ENCODE data around the gene OXCT1.
A peak's percentile ranks its signal among the peaks of the same experiment; 100 is the strongest.

The OXCT1 gene

DNA sequence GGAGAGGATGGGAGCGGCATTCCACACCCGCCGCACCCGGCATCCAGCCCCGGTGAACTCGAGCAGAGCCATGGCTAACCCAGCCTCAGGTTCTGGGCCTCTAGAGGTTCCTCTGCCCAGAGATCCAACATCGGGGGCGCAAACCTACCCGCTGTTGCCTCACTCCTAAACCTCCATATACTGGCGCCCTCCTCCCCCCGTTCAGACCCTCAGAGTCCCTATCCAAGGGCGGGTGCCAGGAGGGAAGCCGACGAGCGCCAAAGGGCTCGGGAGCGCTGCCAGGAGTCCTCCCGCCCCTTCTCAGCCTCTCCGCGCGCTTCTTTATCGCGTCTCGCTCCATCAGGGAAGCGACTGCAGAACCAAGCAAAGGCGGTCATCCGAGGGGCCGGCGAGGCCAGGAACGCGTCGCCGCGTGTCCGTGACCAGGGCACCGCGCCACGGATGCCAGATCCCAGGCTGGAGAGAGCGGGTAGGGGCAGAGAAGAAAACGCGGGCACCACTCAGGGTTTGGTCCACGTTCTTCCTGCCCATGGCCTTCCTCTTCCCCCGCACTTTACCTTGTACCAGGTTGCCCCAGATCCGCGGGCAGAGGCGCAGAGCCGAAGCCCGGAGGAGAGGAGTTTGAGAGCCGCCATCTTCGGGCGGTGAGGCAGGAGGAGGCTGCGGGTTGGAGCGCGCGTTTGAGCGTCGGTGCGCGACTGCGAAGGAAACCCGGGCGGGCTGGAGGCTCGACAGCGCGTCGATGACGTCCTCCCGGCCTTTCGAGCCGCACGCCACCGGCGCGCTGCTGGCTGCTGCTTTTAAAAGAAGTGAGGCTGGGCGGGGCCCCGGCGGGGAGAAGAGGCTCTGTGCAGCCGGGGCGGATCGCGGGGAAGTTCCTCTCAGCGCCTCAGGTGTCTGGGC lies at the start of gene OXCT1:
Gene OXCT1 (minus strand): TSS at position 702 of the 903 bp plus-strand sequence. CDS start 67 bp downstream, at position 635.
- peak; percentile 84 to 87 for DNase-seq

DNA sequence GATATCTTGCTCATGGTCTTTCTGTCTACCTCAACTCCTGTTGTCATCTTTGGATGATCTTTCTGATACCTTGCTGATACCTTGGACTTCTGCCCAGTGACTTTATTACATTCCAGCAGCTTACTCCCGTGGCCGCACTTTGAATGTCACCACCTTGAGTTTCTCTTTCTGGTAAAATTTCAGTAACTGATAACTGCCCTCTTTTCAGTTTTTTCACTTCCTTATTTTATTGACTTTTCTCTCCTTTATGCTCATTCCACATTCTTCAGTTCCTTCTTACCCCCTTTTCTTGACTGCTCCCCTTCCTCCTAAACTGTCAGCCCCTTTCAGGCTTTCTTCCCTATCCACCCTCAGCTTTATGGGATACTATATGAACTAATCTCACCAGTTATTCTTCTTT lies 47.9 kb upstream of the OXCT1 start:
- DNase-seq, result no peak

DNA sequence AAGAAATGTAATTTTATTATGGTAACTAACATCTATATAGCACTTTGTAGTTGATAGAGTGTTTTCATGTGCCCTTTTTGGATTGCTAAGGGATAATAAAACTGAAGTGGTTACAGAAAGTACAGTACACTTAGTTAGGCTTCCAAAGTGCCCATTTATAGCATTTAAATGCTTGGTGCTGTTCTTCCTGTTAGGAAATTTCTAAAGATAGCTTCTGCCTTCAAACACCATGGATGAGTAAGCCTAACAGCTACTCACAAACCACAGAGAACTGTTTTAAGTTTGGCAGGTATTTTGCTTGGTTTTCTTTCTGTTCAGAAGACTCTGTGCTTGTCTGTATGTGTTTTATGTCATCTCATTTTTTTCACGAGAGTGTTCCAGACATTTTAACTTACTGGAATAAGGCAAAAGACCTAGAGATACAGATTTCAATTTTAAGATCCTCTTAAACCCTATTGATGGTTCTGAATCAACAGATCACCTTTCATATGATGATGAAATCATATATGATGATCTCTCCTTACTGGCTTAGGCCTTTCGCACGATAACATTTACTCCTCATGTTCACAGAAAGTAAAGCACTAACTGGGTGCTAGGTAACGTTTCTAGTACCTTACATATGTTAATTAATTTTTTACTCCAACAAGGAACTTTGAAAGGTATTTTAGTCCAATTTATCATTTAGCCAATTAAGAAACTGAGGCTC lies 38.3 kb upstream of the OXCT1 start:
- no peak for DNase-seq

DNA sequence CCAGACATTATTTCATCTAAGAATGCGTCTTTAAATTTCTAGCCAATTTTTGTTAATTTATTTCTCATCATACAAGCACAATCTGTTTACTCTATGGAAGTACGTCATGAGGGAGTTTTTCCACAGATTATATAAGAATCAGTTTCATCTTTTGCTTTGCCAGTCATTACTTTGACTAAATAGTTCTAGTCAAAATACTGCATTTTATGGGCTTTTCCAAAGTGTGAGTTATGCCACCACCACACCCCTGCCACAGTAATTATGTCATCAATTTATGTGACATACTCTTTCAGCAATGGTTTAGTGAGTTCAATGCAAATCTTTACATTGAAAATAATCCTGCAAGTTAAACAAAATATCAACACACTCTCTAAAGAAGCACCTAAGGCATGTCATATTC lies 35.9 kb upstream of the OXCT1 start:
- DNase-seq, result no peak

DNA sequence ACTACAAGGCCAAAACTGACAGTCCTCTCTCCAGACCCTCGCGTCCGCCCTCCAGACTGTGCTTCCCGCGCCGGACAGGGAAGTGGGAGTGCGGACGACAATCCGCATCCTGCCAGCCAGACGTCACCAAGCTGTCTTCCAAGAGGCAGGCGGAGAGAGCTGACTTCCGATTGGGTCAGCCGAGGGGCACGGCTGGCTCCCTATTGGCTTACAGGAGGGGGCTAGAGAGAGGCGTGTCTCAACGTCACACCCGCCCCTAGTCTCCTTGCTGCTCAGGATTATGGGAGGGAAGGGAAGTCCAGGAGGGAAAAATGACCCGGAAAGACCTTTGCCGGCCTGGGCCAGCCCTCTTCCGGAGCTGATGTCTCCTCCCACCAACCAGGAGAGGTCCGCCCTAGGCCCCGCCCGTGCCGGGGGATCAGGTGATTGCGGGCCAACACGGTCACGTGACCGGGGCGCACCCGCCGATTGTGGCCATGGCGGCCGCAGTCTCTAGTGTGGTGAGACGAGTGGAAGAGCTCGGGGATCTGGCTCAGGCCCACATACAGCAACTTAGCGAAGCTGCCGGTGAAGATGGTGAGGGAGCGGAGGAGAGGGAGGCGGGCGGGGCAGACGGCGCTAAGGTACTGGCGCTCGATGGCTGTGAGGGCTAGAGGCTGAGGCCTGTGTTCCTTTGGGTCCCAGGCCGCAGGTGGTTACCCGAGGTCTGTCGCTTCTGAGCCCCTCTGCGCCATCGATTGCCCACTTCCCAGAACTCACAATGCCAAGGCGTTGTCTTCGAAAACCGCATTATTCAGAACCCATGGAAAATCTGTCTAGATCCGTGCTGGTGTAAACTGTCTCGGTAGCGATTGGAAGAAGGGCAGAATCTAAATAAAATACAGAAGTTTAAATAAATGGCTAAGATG lies 33.9 kb upstream of the OXCT1 start, which contains the start of gene RIMOC1:
Gene RIMOC1 (plus strand): TSS at position 453 of the 908 bp plus-strand sequence. CDS start 24 bp downstream, at position 477.
- peak; percentile 100 for DNase-seq

DNA sequence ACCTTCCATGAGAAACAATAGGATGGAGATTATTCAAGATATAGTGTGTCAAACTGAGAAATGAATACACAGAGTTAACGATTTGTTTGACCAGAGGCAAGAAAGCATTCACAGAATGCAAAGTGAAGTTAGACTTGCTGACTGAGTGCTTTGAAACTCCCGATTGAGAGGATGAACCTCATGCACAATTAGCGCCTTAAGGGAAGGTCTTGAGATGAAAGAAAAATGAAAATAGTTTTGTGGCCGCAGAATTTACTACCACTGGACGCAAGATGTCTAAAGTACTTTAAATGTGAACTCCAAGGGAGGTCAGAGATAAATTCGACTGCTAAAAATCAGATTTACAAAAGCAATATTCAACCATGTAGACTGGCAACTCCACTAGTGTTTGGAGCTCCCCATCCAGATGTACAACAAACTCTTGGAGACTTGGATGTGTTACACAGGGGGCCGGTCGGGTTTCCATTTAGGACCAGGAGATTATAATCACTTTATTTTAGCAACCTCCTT lies 33.2 kb upstream of the OXCT1 start:
- no peak for DNase-seq

DNA sequence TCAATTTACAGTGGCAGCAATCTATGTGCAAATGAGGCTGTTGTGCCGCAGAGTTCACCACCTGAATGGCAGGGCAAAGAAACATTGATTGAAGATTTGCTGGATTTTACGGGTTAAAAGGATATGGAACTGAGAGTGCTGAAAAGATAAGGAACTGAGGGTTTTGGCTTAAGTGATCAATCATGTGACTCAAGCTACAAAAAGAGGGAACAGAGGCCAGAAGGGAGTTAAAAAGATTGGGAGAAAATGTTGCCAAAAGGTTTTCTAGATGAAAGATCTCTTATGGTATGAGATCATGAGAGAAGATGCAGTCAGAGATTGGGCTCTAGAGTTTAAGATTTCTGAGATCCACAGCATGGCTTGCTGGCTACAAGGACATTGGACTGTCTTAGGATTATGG lies 26.0 kb upstream of the OXCT1 start:
- DNase-seq, result no peak

DNA sequence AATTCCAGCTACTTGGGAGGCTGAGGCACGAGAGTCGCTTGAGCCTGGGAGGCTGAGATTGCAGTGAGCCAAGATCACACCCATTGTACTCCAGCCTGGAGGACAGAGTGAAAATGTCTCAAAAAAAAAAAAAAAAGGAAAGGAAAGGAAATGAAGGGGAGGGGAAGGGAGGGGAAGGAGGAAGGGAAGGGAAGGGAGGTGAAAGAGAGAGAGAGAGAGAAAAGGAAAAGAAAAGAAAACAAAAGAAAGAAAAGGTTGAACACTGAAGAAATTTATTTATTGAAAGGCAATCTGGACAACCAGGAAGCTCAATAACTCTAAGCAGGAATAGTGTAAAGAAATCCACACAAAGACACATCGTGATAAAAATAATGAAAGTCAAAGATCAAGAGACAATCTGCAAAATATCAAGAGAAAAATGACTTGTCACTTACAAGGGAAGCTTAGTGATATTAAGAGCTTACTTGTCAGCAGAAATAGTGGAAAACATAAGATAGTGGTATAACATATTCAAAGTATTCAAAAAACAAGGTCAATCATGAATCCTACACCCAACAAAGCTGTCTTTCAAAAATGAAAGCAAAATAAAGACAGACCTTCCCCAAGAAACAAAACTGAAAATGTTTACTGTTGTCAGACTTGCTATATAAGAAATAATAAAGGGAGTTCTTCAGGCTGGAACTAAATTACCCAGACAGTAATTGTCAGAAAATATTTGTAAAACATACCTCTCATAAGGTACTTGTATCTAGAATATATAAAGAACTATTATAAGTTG lies 23.0 kb upstream of the OXCT1 start:
- no peak for DNase-seq

DNA sequence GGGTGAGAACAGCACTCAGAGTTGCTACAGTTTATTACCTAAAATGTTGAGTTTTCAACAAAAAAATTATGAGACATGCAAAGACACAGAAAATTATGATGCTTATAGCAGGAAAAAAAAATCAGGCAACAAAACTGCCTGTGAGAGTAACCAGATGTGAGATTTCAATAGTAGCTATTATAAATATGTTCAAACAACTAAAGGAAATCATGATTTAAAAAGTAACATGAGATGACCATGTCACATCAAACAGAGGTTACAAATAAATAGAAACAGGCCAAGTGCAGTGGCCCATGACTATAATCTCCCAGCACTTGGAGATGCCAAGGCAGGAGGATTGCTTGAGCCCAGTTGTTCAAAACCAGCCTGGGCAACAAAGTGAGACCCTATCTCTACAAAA lies 21.8 kb upstream of the OXCT1 start:
- DNase-seq, result no peak

DNA sequence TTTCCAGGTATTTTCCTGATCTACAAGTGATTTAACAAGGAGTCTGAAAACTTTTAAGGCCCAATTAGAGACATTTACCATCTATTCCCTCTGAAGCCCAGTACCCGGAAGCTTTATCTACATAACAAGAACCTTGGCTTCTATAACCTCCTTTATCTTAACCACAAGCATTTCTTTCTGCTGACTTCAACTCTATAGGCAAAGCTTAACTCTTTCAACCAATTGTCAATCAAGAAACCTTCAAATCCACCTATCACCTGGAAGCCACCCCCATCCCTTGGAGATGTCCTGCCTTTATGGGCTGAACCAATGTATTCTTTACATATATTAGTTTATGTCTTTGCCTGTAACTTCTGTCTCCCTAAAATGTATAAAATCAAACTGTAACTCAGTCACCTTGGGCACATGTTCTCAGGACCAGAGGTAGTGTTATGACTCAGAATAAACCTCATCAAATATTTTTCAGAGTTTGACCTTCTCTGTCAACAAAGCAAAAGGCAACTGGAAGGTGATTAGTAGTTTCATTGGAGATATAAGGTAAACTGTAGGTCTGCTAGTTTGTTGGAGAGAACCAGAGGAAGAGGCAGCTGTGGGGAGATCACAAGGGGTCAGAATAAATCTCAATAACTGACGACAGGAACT lies 21.0 kb upstream of the OXCT1 start:
- no peak for DNase-seq

DNA sequence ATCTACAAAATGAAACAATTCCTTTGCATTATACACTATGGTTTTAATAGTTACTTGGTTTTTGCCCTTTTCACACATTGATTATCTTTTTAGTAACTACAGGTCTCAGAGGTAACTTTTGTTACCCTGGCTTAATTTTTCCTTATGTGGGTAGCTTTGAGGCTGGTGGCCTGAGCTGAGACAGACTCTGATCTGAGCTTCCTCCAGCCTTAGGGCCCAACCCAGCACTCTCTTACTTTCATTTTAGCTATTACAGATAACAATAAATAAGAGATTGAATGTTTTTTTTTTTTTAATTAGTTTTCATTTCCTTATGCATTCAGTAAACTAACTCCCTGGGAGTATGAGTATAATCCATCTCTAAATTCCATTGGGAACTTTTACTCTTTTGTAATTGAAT lies 15.1 kb upstream of the OXCT1 start:
- no peak for DNase-seq

DNA sequence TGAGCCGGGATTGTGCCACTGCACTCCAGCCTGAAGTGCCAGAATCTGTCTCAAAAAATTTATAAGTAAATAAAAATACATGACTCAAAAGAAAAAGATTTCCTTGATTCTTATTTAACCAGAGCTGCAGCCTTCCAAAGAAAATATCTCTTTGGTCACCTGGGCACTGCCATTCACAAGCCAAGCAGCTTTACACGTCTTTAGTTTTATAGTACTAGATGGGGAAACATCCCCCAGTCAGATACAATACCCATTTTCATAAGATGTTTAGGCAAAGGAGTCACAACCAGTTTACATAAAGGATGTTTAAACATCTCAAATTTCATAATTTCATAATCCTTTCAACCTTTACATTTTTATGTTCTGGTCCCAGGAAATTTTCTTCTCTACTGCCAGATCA lies 13.7 kb upstream of the OXCT1 start:
- no peak for DNase-seq

DNA sequence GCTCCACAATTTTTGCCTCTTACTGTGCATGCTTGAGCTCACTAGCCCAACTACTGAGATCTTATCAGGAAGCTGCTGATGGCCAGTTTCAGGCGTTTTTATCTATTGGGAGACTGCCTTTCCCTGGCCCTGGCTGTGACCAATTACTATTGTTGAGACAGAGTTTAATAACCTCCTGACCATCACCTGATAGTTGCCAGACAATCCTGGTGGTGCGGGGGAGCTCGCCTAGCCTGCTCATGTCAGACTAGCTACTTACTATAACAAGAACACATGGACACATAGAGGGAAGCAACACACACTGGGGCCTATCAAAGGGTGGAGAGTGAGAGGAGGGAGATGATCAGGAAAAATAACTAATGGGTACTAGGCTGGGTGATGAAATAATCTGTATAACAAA lies 13.0 kb upstream of the OXCT1 start:
- DNase-seq, result no peak

DNA sequence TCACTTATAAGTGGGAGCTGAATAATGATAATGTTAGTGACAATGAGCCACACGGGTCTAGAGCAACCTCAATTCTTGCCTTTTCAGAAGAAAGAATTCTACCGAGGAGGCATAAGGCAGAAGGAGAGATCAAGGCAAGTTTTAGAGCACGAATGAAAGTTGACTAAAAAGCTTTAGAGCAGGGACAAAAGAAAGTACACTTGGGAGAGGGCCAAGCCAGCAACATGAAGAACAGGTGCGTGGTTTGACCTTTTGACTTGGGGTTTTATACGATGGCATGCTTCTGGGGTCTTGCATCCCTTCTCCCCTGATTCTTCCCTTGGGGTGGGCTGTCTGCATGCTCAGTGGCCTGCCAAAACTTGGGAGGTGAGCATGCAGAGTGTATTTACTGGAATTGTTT lies 12.5 kb upstream of the OXCT1 start:
- no peak for DNase-seq

DNA sequence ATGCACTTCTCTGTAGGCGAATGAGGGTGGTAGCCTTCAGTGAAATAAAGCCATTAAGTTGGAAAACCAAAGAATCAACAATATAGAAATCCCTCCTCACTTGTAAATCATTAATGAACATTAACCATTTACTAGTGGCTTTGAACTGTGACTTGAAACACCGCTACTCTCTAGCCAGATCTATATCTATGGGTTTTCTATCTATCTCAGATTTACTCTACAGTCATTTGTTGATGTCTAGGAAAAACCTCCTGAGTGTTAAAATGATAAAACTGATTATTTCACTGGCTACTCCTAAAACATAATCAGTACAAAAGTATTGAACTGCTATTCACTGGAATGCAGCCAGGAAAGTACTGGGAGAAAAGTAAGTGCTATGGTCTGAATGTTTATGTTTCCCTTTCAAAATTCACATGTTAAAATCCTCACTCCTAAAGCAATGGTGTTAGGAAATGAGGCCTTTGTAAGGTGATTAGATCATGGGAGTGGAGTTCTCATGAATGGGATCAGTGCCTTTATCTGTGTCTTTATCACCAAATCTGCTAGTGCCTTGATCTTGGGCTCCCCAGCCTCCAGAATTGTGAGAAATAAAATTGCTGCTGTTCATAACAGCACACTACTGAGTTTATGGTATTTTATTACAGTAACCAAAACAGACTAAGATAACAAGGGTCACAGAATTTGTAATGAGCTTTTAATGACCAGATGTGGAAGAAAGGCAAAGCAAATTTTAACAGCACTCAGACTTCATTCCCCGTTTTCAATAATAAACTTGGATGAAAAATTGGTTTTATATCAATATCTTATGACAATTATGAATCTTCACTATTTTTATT lies 8.6 kb upstream of the OXCT1 start:
- no peak for DNase-seq

DNA sequence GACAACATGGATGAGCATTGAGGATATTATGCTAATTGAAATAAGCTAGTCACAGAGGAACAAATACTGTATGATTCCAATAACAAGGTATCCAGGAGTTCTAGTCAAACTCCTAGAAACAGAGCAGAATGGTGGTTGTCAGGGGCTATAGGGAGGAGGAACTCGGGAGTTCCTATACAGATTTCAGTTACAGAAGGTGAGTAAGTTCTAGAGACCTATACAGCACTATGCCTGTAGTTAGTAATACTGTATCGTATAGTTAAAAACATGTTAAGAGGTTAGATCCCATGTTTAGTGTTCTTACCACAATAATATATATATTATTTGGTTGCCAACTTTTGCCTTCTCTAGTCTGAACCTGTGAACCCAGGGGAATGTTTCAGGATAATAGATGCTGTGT lies 7.9 kb upstream of the OXCT1 start:
- no peak for DNase-seq

DNA sequence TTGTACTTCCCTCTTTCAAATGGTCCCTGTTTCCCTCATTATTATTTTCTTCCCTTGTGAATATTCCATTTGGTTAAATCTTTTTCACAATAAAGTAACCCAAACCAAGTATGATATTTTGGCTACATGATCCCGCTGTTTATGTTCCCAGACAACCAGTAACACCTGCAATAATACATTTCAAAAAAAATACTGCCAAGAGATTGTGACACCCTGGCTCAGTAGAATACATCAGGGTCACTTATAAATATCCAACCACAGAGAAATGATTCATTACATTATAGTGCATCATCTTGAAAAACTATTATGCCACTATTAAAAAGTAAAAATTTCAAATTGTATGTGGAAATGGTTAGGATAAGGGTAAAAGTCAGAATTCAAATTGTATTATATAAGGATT lies 7.2 kb upstream of the OXCT1 start:
- no peak for DNase-seq

DNA sequence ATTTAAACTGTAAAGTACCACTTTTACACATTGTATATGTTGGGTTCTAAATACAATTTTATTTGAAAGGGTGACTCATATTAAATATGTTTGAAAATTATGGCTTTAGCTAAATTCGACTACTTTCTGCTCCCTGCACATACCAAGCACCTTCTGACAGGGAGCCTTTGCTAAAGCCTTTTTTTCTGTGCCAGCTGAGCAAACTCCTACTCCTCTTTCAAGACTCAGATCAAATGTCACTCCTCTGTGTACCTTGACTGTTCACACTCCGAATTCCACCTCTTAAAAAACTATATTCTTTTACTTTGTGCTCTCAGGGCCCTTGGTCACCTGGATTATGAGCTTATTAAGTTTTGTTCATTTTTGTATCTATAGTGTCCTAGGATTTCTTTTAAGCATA lies 6.5 kb upstream of the OXCT1 start:
- DNase-seq, result no peak

DNA sequence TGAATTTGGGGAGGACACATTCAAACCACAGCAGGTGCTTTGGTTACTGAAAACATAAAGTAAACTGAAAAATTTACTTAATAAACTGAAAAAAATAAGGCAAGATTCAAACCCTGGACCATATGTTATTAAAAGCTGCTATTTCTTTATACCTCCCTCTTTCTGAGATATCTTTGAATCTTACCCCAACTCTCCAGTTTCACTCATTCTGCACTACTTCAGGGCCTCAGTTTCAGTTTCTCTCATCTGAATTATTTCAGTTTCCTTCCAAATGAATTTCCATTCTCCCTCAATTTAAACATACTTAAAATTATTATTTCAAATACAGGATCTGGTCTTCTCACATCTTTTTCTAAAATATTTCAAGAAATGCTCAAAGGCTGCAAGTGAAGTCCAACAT lies 4.9 kb upstream of the OXCT1 start:
- no peak for DNase-seq

DNA sequence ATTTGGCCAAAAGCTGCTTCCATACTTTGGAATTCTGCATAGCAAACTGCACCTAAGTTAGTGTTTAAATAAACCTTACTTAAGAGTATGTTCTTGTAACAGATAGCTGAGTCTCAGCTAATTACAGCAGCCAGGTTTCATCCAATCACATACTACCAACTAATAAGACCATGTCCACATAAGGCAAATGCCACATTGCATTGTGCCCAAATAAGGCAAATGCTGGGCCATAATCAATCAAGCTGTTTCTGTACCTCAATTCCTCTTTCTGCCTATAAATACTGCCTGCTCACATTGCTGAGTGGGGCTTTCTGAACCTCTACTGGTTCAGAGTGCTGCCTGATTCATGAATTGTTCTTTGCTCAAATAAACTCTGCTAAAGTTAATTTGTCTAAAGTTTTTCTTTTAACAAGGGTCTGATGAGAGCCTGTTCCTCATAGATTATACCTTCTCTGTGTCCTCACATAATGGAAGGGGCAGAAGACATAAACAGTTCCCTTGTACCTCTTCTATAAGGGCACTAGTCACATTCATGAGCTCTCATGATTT lies 4.4 kb upstream of the OXCT1 start:
- no peak for DNase-seq
